Measurements from ENCODE around the gene IGFBP7.
"Not testable (repeated sequence)": the region's sequence is repeated elsewhere in the genome, so short reads cannot be mapped to it uniquely, and the experiment has no call there.

IGFBP7 gene

GRCh38 chr4:57074744-57075143 lies 35.4 kb downstream of the IGFBP7 start:
- no peak for DNase-seq (ENCODE audit: low read depth in 2 of 2)

- no peak for DNase-seq (ENCODE audit: low read depth in 2 of 2)
These were observed 36.6 kb downstream of the IGFBP7 start for GRCh38 chr4:57073559-57073958.

- no peak for DNase-seq (ENCODE audit: low read depth in 2 of 2)
These were observed 38.9 kb downstream of the IGFBP7 start for GRCh38 chr4:57071326-57071725.

- DNase-seq (ENCODE audit: low read depth in 2 of 2) = no peak
These were observed 39.7 kb downstream of the IGFBP7 start for GRCh38 chr4:57070461-57070860.

GRCh38 chr4:57068237-57068981 lies 41.8 kb downstream of the IGFBP7 start:
- no peak for DNase-seq (ENCODE audit: low read depth in 2 of 2)

GRCh38 chr4:57065730-57066482 lies 44.3 kb downstream of the IGFBP7 start:
- DNase-seq (ENCODE audit: low read depth in 2 of 2) = no peak

GRCh38 chr4:57064811-57065711 lies 45.1 kb downstream of the IGFBP7 start:
- no peak for DNase-seq (ENCODE audit: low read depth in 2 of 2)

GRCh38 chr4:57064120-57064519 lies 46.1 kb downstream of the IGFBP7 start:
- no peak for DNase-seq (ENCODE audit: low read depth in 2 of 2)

GRCh38 chr4:57063518-57063917 lies 46.7 kb downstream of the IGFBP7 start:
- DNase-seq (ENCODE audit: low read depth in 2 of 2) = no peak

- DNase-seq (ENCODE audit: low read depth in 2 of 2) = no peak
These were observed 48.8 kb downstream of the IGFBP7 start for GRCh38 chr4:57061395-57061794.

- DNase-seq (ENCODE audit: low read depth in 2 of 2) = not testable (repeated sequence)
These were observed 49.5 kb downstream of the IGFBP7 start for GRCh38 chr4:57060717-57061067.

- DNase-seq (ENCODE audit: low read depth in 2 of 2) = no peak
These were observed 50.1 kb downstream of the IGFBP7 start for GRCh38 chr4:57059890-57060716.

- no peak for DNase-seq (ENCODE audit: low read depth in 2 of 2)
These were observed 54.3 kb downstream of the IGFBP7 start for GRCh38 chr4:57055886-57056285.

GRCh38 chr4:57053508-57053907 lies 56.7 kb downstream of the IGFBP7 start:
- DNase-seq (ENCODE audit: low read depth in 2 of 2) = no peak

GRCh38 chr4:57051524-57051923 lies 58.7 kb downstream of the IGFBP7 start:
- no peak for DNase-seq (ENCODE audit: low read depth in 2 of 2)

- DNase-seq (ENCODE audit: low read depth in 2 of 2) = no peak
These were observed 59.1 kb downstream of the IGFBP7 start for GRCh38 chr4:57051095-57051494.

GRCh38 chr4:57048590-57049304 lies 61.4 kb downstream of the IGFBP7 start:
- DNase-seq (ENCODE audit: low read depth in 2 of 2) = no peak

GRCh38 chr4:57047046-57047445 lies 63.1 kb downstream of the IGFBP7 start:
- DNase-seq (ENCODE audit: low read depth in 2 of 2) = not testable (repeated sequence)

- DNase-seq (ENCODE audit: low read depth in 2 of 2) = no peak
These were observed 65.2 kb downstream of the IGFBP7 start for GRCh38 chr4:57044996-57045395.

- no peak for DNase-seq (ENCODE audit: low read depth in 2 of 2)
These were observed 65.9 kb downstream of the IGFBP7 start for GRCh38 chr4:57044279-57044678.

All from activated CD4-positive, alpha-beta T cell treated with anti-CD3 and anti-CD28 coated beads for 24 hours (primary cell).